ENCODE results near the gene SKIDA1. TPM values are rescaled to one million over a fixed set of nuclear protein-coding genes. Genes with fewer than 3 reads are reported as not detected.

Gene SKIDA1
- total RNA-seq, 1 experiment from 2014 or later, result 0.56 TPM

DNA sequence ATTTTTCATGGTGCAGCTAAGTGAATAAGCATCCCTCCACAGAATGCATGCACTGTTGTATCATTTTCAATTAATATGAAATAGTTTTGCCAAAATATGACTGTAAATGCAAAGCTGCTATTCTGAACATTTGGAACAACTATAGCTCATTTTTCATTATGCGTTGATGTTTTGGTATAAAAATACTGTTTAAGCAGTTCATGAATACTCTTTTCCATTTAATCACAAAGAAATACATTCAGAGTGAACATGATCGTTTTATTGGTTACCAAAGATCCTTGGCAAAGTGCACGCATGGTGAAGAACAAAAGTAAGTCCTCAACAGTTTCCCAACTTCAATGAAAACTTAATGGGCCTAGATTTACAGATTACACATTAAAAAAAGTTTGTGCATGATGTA is 33.1 kb downstream of the SKIDA1 start:
- Mint-ChIP-seq H3K36me3 (ENCODE audit: insufficient read depth, unreplicated experiment) (no peaks in the 10 kb centered on the region), H3K4me3 (ENCODE audit: unreplicated experiment) (no peak overlapping the region), H3K4me1 (ENCODE audit: insufficient read depth, unreplicated experiment) (peaks cover 7% of the 10 kb centered on the region), H3K27ac (ENCODE audit: low read depth, unreplicated experiment) (no peak overlapping the region), H3K9me3 (ENCODE audit: unreplicated experiment) (no peaks in the 10 kb centered on the region), H3K27me3 (ENCODE audit: insufficient read depth, unreplicated experiment) (no peaks in the 10 kb centered on the region)
- DNase-seq (ENCODE audit: unreplicated experiment), result no peak
- ChIA-PET CTCF (interaction anchor here (0.6 to 7.8 kb wide), 3 partner anchors 12 to 214 kb away, joined by 3 to 68 read pairs (median 4); no protein-coding TSS in a partner anchor), POLR2A (interaction anchor here (1.0 kb wide), 1 partner anchor 21 kb away, joined by 4 read pairs; no protein-coding TSS in a partner anchor)
- no TSS peak for BruUV-seq (replicated peaks)
- intact Hi-C loops (cut with micrococcal nuclease), result loop anchor here (10.0 kb wide), 2 partner anchors 418 to 1492 kb away; no protein-coding TSS in a partner anchor
- TF ChIP-seq, protein P1, sequence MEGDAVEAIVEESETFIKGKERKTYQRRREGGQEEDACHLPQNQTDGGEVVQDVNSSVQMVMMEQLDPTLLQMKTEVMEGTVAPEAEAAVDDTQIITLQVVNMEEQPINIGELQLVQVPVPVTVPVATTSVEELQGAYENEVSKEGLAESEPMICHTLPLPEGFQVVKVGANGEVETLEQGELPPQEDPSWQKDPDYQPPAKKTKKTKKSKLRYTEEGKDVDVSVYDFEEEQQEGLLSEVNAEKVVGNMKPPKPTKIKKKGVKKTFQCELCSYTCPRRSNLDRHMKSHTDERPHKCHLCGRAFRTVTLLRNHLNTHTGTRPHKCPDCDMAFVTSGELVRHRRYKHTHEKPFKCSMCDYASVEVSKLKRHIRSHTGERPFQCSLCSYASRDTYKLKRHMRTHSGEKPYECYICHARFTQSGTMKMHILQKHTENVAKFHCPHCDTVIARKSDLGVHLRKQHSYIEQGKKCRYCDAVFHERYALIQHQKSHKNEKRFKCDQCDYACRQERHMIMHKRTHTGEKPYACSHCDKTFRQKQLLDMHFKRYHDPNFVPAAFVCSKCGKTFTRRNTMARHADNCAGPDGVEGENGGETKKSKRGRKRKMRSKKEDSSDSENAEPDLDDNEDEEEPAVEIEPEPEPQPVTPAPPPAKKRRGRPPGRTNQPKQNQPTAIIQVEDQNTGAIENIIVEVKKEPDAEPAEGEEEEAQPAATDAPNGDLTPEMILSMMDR (IDR thresholded peaks at IDR 0.05; ENCODE audit: unreplicated experiment), result no peak

DNA sequence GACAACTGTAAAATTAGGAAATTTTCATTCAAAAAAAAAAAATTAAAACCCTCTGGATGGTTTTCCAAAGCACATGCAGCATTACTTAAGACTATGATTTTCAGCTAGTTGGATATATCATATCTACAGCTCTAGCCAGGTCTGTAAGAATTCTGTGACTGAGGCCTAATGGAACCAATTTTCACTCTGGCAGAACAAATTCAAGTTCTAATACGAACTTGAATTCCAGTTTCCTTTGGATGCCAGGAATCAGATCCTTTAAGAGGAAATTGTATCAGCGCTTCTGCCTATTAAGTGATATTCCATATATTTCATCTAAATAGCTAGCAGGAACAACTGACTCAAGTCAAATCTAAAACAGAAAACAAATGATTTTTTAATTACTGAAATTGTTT is 34.8 kb downstream of the SKIDA1 start:
- DNase-seq (ENCODE audit: unreplicated experiment), result no peak
- CTCF ChIA-PET, result interaction anchor here (0.6 to 7.8 kb wide), 3 partner anchors 153 to 219 kb away, joined by 3 to 68 read pairs (median 4); no protein-coding TSS in a partner anchor
- H3K4me1 Mint-ChIP-seq (ENCODE audit: insufficient read depth, unreplicated experiment), result peaks cover 7% of the 10 kb centered on the region
- H3K9me3 Mint-ChIP-seq (ENCODE audit: unreplicated experiment), result no peaks in the 10 kb centered on the region
- H3K27me3 Mint-ChIP-seq (ENCODE audit: insufficient read depth, unreplicated experiment), result no peaks in the 10 kb centered on the region
- no TSS peak for BruUV-seq (replicated peaks)
- intact Hi-C loops (cut with micrococcal nuclease), result loop anchor here (10.0 kb wide), 2 partner anchors 416 to 1494 kb away; no protein-coding TSS in a partner anchor
- H3K36me3 Mint-ChIP-seq (ENCODE audit: insufficient read depth, unreplicated experiment), result no peaks in the 10 kb centered on the region
- TF ChIP-seq, protein P1 (IDR thresholded peaks at IDR 0.05; ENCODE audit: unreplicated experiment), result no peak
- no peak overlapping the region for H3K4me3 Mint-ChIP-seq (ENCODE audit: unreplicated experiment)
- POLR2A ChIA-PET, result interaction anchor here (0.6 kb wide), 1 partner anchor 245 kb away, joined by 3 read pairs; no protein-coding TSS in a partner anchor
- H3K27ac Mint-ChIP-seq (ENCODE audit: low read depth, unreplicated experiment), result no peak overlapping the region

DNA sequence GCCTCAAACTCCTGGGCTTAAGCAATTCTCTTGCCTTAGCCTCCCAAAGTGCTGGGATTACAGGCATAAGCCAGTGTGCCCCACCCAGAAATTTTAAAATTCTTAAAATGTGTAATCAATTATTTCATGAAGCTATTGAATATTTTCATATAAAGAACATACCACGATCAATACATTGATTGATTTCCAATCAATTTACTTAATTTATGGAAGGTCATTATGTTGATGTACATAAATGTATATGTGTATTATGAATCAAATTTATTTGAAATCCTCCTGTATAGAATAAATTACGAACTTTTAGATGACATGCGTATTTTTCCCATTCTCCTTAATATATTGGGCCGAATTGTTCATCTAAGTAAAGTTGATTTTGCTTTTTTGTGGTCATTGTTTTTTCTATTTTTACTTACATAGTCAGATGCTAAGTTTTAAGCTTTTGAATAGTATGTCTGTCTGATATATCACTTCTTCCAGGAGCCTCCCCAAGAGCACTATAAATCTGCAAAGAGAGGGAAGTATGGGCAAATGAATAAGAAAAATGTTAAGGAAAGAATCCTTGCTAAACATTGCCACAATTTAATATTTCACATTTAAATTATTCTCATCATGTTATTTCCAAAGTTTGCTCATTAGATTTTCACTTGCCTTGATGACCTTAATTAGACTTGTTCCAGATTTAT is 35.3 kb downstream of the SKIDA1 start:
- DNase-seq (ENCODE audit: unreplicated experiment), result no peak
- POLR2A ChIA-PET, result interaction anchor here (0.7 to 1.2 kb wide), 2 partner anchors 37 to 836 kb away, joined by 3 to 4 read pairs; no protein-coding TSS in a partner anchor
- Mint-ChIP-seq H3K4me3 (ENCODE audit: unreplicated experiment) (no peak overlapping the region), H3K9me3 (ENCODE audit: unreplicated experiment) (no peaks in the 10 kb centered on the region), H3K4me1 (ENCODE audit: insufficient read depth, unreplicated experiment) (peaks cover 7% of the 10 kb centered on the region), H3K27ac (ENCODE audit: low read depth, unreplicated experiment) (no peak overlapping the region), H3K27me3 (ENCODE audit: insufficient read depth, unreplicated experiment) (no peaks in the 10 kb centered on the region), H3K36me3 (ENCODE audit: insufficient read depth, unreplicated experiment) (no peaks in the 10 kb centered on the region)
- CTCF ChIA-PET, result interaction anchor here (0.6 to 7.8 kb wide), 3 partner anchors 153 to 218 kb away, joined by 3 to 68 read pairs (median 4); no protein-coding TSS in a partner anchor
- intact Hi-C loops (cut with micrococcal nuclease), result loop anchor here (10.0 kb wide), 2 partner anchors 415 to 1495 kb away; no protein-coding TSS in a partner anchor
- TF ChIP-seq, protein P1 (IDR thresholded peaks at IDR 0.05; ENCODE audit: unreplicated experiment), result no peak
- no TSS peak for BruUV-seq (replicated peaks)

DNA sequence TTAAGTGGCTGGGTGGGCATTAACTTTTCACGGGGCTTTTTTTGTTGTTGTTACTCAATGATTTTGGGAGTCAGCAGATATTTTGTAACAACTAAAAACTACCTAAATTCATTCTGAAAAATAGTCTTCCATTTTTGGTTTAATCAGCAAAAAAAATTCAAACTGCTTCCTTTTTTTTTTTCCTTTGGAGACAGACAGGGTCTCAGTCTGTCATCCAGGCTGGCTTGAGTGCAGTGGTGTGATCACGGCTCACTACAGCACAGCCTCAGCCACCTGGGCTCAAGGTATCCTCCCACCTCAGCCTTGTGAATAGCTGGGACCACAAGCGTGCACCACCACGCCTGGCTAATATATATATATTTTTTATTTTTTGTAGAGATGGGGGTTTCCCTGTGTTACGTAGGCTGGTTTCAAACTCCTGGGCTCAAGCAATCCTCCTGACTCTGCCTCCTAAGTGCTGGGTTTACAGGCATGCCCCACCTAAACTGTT is 36.5 kb downstream of the SKIDA1 start:
- peaks cover 7% of the 10 kb centered on the region for H3K4me1 Mint-ChIP-seq (ENCODE audit: insufficient read depth, unreplicated experiment)
- no peaks in the 10 kb centered on the region for H3K36me3 Mint-ChIP-seq (ENCODE audit: insufficient read depth, unreplicated experiment)
- no peak overlapping the region for H3K27ac Mint-ChIP-seq (ENCODE audit: low read depth, unreplicated experiment)
- no peaks in the 10 kb centered on the region for H3K9me3 Mint-ChIP-seq (ENCODE audit: unreplicated experiment)
- DNase-seq (ENCODE audit: unreplicated experiment), result no peak
- CTCF ChIA-PET, result interaction anchor here (0.6 to 1.1 kb wide), 4 partner anchors 51 to 623 kb away, joined by 3 to 6 read pairs (median 4); no protein-coding TSS in a partner anchor
- BruUV-seq (replicated peaks), result no TSS peak
- TF ChIP-seq, protein P1 (IDR thresholded peaks at IDR 0.05; ENCODE audit: unreplicated experiment), result no peak
- POLR2A ChIA-PET, result interaction anchor here (0.8 to 1.2 kb wide), 2 partner anchors 38 to 55 kb away, joined by 3 to 4 read pairs; no protein-coding TSS in a partner anchor
- H3K27me3 Mint-ChIP-seq (ENCODE audit: insufficient read depth, unreplicated experiment), result no peaks in the 10 kb centered on the region
- intact Hi-C loops (cut with micrococcal nuclease), result loop anchor here (10.0 kb wide), 1 partner anchor 634 kb away; no protein-coding TSS in a partner anchor
- H3K4me3 Mint-ChIP-seq (ENCODE audit: unreplicated experiment), result no peak overlapping the region

Measured in MCF 10A (cell line).